ENCODE measurements around the gene MLLT1. TPM values are rescaled to one million over a fixed set of nuclear protein-coding genes. Genes with fewer than 3 reads are reported as not detected.

The MLLT1 gene
- total and polyA plus RNA-seq, 10 of the 15 experiments (the other 5 are each of a cell fraction or from before 2014, with no cell fraction given) = 0.16 to 61.1 (median 8.5) TPM

DNA sequence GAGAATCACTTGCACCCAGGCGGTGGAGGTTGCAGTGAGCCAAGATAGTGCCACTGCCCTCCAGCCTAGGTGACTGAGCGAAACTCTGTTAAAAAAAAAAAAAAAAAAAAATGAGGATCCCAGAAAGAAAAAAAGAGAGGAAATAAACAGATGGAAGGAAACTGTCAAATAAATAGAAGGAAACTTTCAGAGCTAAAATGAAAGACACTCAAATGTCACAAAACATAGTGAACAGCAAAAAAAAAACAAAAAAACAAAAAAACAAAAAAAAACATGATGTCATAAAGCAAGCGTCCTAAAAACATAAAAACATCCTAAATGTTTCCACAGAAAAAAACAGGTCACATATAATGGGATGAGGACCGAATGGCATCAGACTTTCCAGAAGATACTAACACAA, 15.0 kb downstream of the MLLT1 start:
- Histone ChIP-seq H4K20me1 (ENCODE audit: control insufficient read depth, insufficient read depth) (peaks cover 4% of the 10 kb centered on the region; the same call in 1 of the 2 replicates), H3K4me3 (no peak overlapping the region), H3K36me3 (ENCODE audit: control insufficient read depth in 2 of 2, insufficient read depth in 2 of 2, low read length in 1 of 2) (peaks cover 7 to 34% of the 10 kb centered on the region in 2 experiments; a peak in 3 of 4 replicates), H3K4me1 (ENCODE audit: control insufficient read depth, insufficient read depth, low read length) (no peaks in the 10 kb centered on the region), H3K4me2 (ENCODE audit: control insufficient read depth, insufficient read depth) (no peak overlapping the region), H3K79me2 (ENCODE audit: control insufficient read depth, insufficient read depth, low read length) (no peaks in the 10 kb centered on the region), H2AFZ (ENCODE audit: control insufficient read depth, low read depth, low read length) (no peak overlapping the region), H3K9ac (ENCODE audit: control insufficient read depth, insufficient read depth, low read length) (no peak overlapping the region), H3K27ac (ENCODE audit: control insufficient read depth, insufficient read depth) (no peak overlapping the region), H3K9me3 (replicated peaks; ENCODE audit: control insufficient read depth, insufficient read depth, low read length) (no peaks in the 10 kb centered on the region), H3K27me3 (replicated peaks in 1 of 2; ENCODE audit: control insufficient read depth in 2 of 2, insufficient read depth in 2 of 2, low read length in 1 of 2) (no peaks in the 10 kb centered on the region; a peak in 1 of 4 replicates)
- in situ Hi-C loops (cut with MboI) (no loop called here), intact Hi-C loops (cut with micrococcal nuclease; ENCODE audit: unreplicated experiment) (no loop called here)
- WGBS (ENCODE audit: insufficient coverage, insufficient replicate concordance, low lambda C conversion rate, missing lambda C conversion rate) = 98% methylated on average over 3 of the region's 4 CpGs
- ChIA-PET POLR2A (interaction anchor here (0.7 kb wide), 1 partner anchor 399 kb away, joined by 4 read pairs; no protein-coding TSS in a partner anchor), SMC1A (ENCODE audit: uncharacterized antibody, unreplicated experiment) (no interaction called here), CTCF (interaction anchor here (0.7 to 1.1 kb wide), 2 partner anchors 47 to 315 kb away, joined by 3 to 4 read pairs; no protein-coding TSS in a partner anchor), RAD21 (ENCODE audit: unreplicated experiment) (no interaction called here)
- DNase-seq (ENCODE audit: low read depth, low spot score) = no peak
- TF ChIP-seq KAT2A (conservative IDR thresholded peaks at IDR 0.05; ENCODE audit: control insufficient read depth, low read depth, low read length) = no peak
- no peak for TF ChIP-seq MEF2A (IDR thresholded peaks at IDR 0.05; ENCODE audit: insufficient read depth, low read depth, low read length)
- TF ChIP-seq SREBF1 (IDR thresholded peaks at IDR 0.05; ENCODE audit: low read length) = no peak
- TF ChIP-seq SMC3 (IDR thresholded peaks at IDR 0.05; ENCODE audit: borderline replicate concordance, low read length) = no peak
- no peak for TF ChIP-seq STAT1 (conservative IDR thresholded peaks at IDR 0.05)
- no peak for TF ChIP-seq HDAC6 (IDR thresholded peaks at IDR 0.05; ENCODE audit: unreplicated experiment)
- no peak for TF ChIP-seq ESRRA (IDR thresholded peaks at IDR 0.05; ENCODE audit: low read length)
- TF ChIP-seq, protein P1, sequence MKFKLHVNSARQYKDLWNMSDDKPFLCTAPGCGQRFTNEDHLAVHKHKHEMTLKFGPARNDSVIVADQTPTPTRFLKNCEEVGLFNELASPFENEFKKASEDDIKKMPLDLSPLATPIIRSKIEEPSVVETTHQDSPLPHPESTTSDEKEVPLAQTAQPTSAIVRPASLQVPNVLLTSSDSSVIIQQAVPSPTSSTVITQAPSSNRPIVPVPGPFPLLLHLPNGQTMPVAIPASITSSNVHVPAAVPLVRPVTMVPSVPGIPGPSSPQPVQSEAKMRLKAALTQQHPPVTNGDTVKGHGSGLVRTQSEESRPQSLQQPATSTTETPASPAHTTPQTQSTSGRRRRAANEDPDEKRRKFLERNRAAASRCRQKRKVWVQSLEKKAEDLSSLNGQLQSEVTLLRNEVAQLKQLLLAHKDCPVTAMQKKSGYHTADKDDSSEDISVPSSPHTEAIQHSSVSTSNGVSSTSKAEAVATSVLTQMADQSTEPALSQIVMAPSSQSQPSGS (IDR thresholded peaks at IDR 0.05; ENCODE audit: low read length) = no peak
- BruUV-seq (replicated peaks) = no TSS peak
- no peak for FAIRE-seq
- no peak for ATAC-seq
